HG02571 (cell line): ENCODE results near the gene DRC7.

Source experiments
- ATAC-seq: cut with Tn5 transposase; IDR thresholded peaks from one replicate; pipeline ENCODE4 v1.9.1; 2021; ENCODE audit warnings: mild to moderate bottlenecking, moderate library complexity; ENCODE audit not compliant: unreplicated experiment

DRC7 gene

GRCh38 chr16:57694725-57695679 lies at the start of gene DRC7:
DRC7 (plus strand) TSS chr16:57694806; CDS start chr16:57697950, 3,144 bp downstream.
- no peak for ATAC-seq

GRCh38 chr16:57645169-57645568 lies 49.4 kb upstream of the DRC7 start:
- ATAC-seq: no peak

GRCh38 chr16:57645691-57646387 lies 48.8 kb upstream of the DRC7 start:
- ATAC-seq: no peak

GRCh38 chr16:57646388-57647039 lies 48.1 kb upstream of the DRC7 start:
- no peak for ATAC-seq

GRCh38 chr16:57647136-57647875 lies 47.3 kb upstream of the DRC7 start:
- ATAC-seq: no peak

- no peak for ATAC-seq
These were observed 46.5 kb upstream of the DRC7 start for GRCh38 chr16:57648125-57648524.

GRCh38 chr16:57648581-57649442 lies 45.8 kb upstream of the DRC7 start:
- no peak for ATAC-seq

GRCh38 chr16:57649443-57649751 lies 45.2 kb upstream of the DRC7 start:
- ATAC-seq: no peak

GRCh38 chr16:57649846-57650245 lies 44.8 kb upstream of the DRC7 start:
- no peak for ATAC-seq

- ATAC-seq: no peak
These were observed 43.0 kb upstream of the DRC7 start for GRCh38 chr16:57651344-57652333.

GRCh38 chr16:57652695-57653471 lies 41.7 kb upstream of the DRC7 start:
- no peak for ATAC-seq

GRCh38 chr16:57653936-57654335 lies 40.7 kb upstream of the DRC7 start:
- ATAC-seq: no peak

GRCh38 chr16:57656342-57656955 lies 38.2 kb upstream of the DRC7 start:
- ATAC-seq: no peak

- no peak for ATAC-seq
These were observed 37.4 kb upstream of the DRC7 start for GRCh38 chr16:57657228-57657627.

GRCh38 chr16:57658130-57658877 lies 36.3 kb upstream of the DRC7 start:
- no peak for ATAC-seq

- no peak for ATAC-seq
These were observed 35.5 kb upstream of the DRC7 start for GRCh38 chr16:57658878-57659674.
